D721Med (cell line): ENCODE results near the gene LRRC49.

Source experiments
- DNase-seq: peaks from one replicate; pipeline ENCODE4 v3.0.0; 2011; ENCODE audit warnings: low spot score; ENCODE audit not compliant: insufficient read length
- FAIRE-seq: peaks from 2 replicates; lab custom pipeline; 2011; peaks lifted over from hg19 to GRCh38; lab: Jason Lieb, UNC
- CTCF ChIP-seq: IDR thresholded peaks from 2 replicates; pipeline ENCODE4 v1.5.1; 2012; ENCODE audit warnings: mild to moderate bottlenecking, control low read depth; ENCODE audit not compliant: insufficient read depth; ENCODE audit errors: missing control alignments

Gene LRRC49

GRCh38 chr15:71071529-71071928 lies 178.9 kb downstream of the LRRC49 start:
- no peak for FAIRE-seq
- no peak for TF ChIP-seq CTCF
- no peak for DNase-seq

GRCh38 chr15:71072423-71072822 lies 179.8 kb downstream of the LRRC49 start:
- no peak for DNase-seq
- no peak for TF ChIP-seq CTCF
- no peak for FAIRE-seq

- FAIRE-seq: no peak
- no peak for DNase-seq
- TF ChIP-seq CTCF: no peak
These were observed 186.0 kb downstream of the LRRC49 start for GRCh38 chr15:71078506-71079207.

- no peak for TF ChIP-seq CTCF
- DNase-seq (no peak), FAIRE-seq (no peak)
These were observed 186.8 kb downstream of the LRRC49 start for GRCh38 chr15:71079208-71080044.

- FAIRE-seq (no peak), DNase-seq (no peak)
- TF ChIP-seq CTCF: no peak
These were observed 187.5 kb downstream of the LRRC49 start for GRCh38 chr15:71080166-71080565.

GRCh38 chr15:71080705-71081104 lies 188.1 kb downstream of the LRRC49 start:
- no peak for TF ChIP-seq CTCF
- DNase-seq (no peak), FAIRE-seq (no peak)

GRCh38 chr15:71082803-71083202 lies 190.2 kb downstream of the LRRC49 start:
- TF ChIP-seq CTCF: no peak
- FAIRE-seq (no peak), DNase-seq (no peak)
